HepG2 (cell line): ENCODE results near the gene SAMD4A. TPM values are rescaled to one million over a fixed set of nuclear protein-coding genes. Genes with fewer than 3 reads are reported as not detected.

Experiments
- HNRNPL ChIP-seq: fragments of 200-400 bp; formaldehyde crosslinking; IDR thresholded peaks from 2 replicates; pipeline ENCODE4 v1.6.1; 2017; ENCODE audit warnings: mild to moderate bottlenecking, low read depth, low read length
- KMT2B ChIP-seq: IDR thresholded peaks from 2 replicates; pipeline ENCODE4 v1.6.1; 2016; ENCODE audit warnings: missing genetic modification reagents, missing compliant biosample characterization
- NONO ChIP-seq, 2 experiments: fragments of 450-650 bp in 1 of 2; sonication (generic) in 1 of 2; formaldehyde crosslinking in 1 of 2; IDR thresholded peaks in 1 of 2; conservative IDR thresholded peaks in 1 of 2; 2 replicates each; pipeline versions ENCODE4 v1.6.1 to v1.8.0; 2017 to 2022; ENCODE audit warnings: mild to moderate bottlenecking in 1 of 2, missing genetic modification reagents in 1 of 2, moderate library complexity in 1 of 2
- RARG ChIP-seq: sonication (generic); formaldehyde crosslinking; IDR thresholded peaks from 2 replicates; pipeline ENCODE4 v1.4.0; 2020; ENCODE audit warnings: low read depth, mild to moderate bottlenecking, missing genetic modification reagents
- SOX5 ChIP-seq: IDR thresholded peaks from 2 replicates; pipeline ENCODE4 v1.6.1; 2016; ENCODE audit warnings: borderline replicate concordance
- THAP11 ChIP-seq: IDR thresholded peaks from 2 replicates; pipeline ENCODE4 v1.6.1; 2016; ENCODE audit warnings: missing biosample characterization, missing genetic modification reagents
- ZMYM2 ChIP-seq: sonication (generic); formaldehyde crosslinking; IDR thresholded peaks from 2 replicates; pipeline ENCODE4 v1.8.0; 2022; ENCODE audit warnings: mild to moderate bottlenecking, missing genetic modification reagents
- ZNF44 ChIP-seq: sonication (generic); formaldehyde crosslinking; IDR thresholded peaks from 2 replicates; pipeline ENCODE4 v1.5.1; 2020; ENCODE audit warnings: mild to moderate bottlenecking, missing genetic modification reagents
- ZNF652 ChIP-seq: IDR thresholded peaks from 2 replicates; pipeline ENCODE4 v1.6.1; 2016; ENCODE audit warnings: low read depth, borderline replicate concordance
- ZNF720 ChIP-seq: sonication (generic); formaldehyde crosslinking; IDR thresholded peaks from 2 replicates; pipeline ENCODE4 v1.4.0; 2020; ENCODE audit warnings: missing genetic modification reagents
- polyA plus RNA-seq, 8 experiments: library from polyadenylated mRNA; depleted of rRNA in 3 of 8; stranded (reverse) in 7 of 8; unstranded in 1 of 8; fragments of >200 nt; fragmentation: Illumina TruSeq in 4 of 8; extraction: Trizol in 4 of 8; gene quantifications; 2 replicates each; pipeline versions ENCODE4 v1.2.1 to v1.2.3, GENCODE V29; 2011 to 2016; ENCODE audit warnings: low read depth in 4 of 8, missing spikeins in 1 of 8, mixed read lengths in 1 of 8; ENCODE audit not compliant: insufficient read depth in 1 of 8
- total RNA-seq, 5 experiments: library from RNA; depleted of rRNA; stranded (reverse); fragments of >200 nt; fragmentation: Illumina TruSeq; extraction: Trizol; gene quantifications; 2 replicates each; pipeline ENCODE4 v1.2.3, GENCODE V29; 2016; ENCODE audit warnings: low read depth in 1 of 5
- TF ChIP-seq, protein P1 (sequence below): sonication (generic); formaldehyde crosslinking; IDR thresholded peaks from 2 replicates; pipeline ENCODE4 v1.9.0; 2021; ENCODE audit warnings: mild to moderate bottlenecking, missing genetic modification reagents
- TF ChIP-seq, protein P2 (sequence below): sonication (generic); formaldehyde crosslinking; IDR thresholded peaks from 2 replicates; pipeline ENCODE4 v1.4.0; 2020; ENCODE audit warnings: missing genetic modification reagents, borderline replicate concordance
- TF ChIP-seq, protein P3 (sequence below): sonication (generic); formaldehyde crosslinking; conservative IDR thresholded peaks from 2 replicates; pipeline ENCODE4 v1.8.1; 2023; ENCODE audit warnings: missing genetic modification reagents
- TF ChIP-seq, protein P4 (sequence below): sonication (generic); formaldehyde crosslinking; IDR thresholded peaks from 2 replicates; pipeline ENCODE4 v1.8.0; 2022; ENCODE audit warnings: missing genetic modification reagents, low read depth, mild to moderate bottlenecking, borderline replicate concordance
- TF ChIP-seq, protein P5 (sequence below): sonication (generic); formaldehyde crosslinking; IDR thresholded peaks from 2 replicates; pipeline ENCODE4 v1.8.1; 2022; ENCODE audit warnings: mild to moderate bottlenecking, missing genetic modification reagents

The SAMD4A gene
- total and polyA plus RNA-seq, 2 of the 13 experiments (the other 11 are each of a cell fraction or from before 2014, with no cell fraction given): 11.8 to 13.0 TPM

DNA sequence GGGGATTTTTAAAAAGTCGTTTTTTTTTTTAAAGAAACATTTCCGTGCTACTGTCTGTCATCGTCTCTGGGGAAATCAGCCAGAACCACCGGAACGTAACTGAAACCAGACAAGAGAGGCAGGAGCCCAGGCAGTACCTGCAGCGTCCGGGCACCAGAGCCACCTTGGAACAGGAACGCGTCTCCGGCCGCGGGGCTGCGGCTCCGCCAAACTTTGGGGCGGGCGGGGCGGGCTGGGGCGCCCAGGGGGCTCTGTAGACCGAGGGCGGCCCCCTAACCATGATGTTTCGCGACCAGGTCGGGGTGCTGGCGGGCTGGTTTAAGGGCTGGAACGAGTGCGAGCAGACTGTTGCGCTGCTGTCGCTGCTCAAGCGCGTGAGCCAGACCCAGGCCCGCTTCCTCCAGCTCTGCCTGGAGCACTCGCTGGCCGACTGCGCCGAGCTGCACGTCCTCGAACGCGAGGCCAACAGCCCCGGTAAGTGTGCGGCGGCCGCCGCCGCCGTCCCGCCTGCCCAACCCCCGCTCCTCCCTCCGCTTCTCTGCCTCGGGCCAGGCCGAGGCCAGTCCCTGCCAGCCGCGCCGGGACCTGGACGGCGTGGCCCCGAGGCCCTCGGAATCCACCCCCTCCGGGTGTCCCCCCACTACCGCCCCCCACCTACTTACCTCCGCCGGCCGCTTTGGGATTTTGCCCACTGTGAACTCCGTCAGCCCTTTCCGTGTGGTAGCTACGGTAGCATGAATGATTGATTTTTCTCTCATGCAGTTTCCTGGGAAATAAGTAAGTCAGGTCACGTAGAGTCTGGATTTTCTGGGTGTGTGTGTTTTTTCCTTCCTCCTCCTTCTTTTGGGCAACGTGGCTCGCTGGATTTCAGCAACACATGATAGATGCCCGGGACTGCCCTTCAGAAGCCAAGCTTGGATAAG lies 972 bp downstream of the SAMD4A start (continued):
- TF ChIP-seq, protein P1, sequence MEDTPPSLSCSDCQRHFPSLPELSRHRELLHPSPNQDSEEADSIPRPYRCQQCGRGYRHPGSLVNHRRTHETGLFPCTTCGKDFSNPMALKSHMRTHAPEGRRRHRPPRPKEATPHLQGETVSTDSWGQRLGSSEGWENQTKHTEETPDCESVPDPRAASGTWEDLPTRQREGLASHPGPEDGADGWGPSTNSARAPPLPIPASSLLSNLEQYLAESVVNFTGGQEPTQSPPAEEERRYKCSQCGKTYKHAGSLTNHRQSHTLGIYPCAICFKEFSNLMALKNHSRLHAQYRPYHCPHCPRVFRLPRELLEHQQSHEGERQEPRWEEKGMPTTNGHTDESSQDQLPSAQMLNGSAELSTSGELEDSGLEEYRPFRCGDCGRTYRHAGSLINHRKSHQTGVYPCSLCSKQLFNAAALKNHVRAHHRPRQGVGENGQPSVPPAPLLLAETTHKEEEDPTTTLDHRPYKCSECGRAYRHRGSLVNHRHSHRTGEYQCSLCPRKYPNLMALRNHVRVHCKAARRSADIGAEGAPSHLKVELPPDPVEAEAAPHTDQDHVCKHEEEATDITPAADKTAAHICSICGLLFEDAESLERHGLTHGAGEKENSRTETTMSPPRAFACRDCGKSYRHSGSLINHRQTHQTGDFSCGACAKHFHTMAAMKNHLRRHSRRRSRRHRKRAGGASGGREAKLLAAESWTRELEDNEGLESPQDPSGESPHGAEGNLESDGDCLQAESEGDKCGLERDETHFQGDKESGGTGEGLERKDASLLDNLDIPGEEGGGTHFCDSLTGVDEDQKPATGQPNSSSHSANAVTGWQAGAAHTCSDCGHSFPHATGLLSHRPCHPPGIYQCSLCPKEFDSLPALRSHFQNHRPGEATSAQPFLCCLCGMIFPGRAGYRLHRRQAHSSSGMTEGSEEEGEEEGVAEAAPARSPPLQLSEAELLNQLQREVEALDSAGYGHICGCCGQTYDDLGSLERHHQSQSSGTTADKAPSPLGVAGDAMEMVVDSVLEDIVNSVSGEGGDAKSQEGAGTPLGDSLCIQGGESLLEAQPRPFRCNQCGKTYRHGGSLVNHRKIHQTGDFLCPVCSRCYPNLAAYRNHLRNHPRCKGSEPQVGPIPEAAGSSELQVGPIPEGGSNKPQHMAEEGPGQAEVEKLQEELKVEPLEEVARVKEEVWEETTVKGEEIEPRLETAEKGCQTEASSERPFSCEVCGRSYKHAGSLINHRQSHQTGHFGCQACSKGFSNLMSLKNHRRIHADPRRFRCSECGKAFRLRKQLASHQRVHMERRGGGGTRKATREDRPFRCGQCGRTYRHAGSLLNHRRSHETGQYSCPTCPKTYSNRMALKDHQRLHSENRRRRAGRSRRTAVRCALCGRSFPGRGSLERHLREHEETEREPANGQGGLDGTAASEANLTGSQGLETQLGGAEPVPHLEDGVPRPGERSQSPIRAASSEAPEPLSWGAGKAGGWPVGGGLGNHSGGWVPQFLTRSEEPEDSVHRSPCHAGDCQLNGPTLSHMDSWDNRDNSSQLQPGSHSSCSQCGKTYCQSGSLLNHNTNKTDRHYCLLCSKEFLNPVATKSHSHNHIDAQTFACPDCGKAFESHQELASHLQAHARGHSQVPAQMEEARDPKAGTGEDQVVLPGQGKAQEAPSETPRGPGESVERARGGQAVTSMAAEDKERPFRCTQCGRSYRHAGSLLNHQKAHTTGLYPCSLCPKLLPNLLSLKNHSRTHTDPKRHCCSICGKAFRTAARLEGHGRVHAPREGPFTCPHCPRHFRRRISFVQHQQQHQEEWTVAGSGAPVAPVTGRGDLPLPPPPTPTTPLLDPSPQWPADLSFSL (CRISPR knock-in tag): no peak
- no peak for TF ChIP-seq THAP11
- TF ChIP-seq NONO (IDR thresholded peaks at IDR 0.05): no peak
- no peak for TF ChIP-seq NONO (CRISPR knock-in tag; conservative IDR thresholded peaks at IDR 0.05)
- no peak for TF ChIP-seq ZNF44
- no peak for TF ChIP-seq ZNF652 (CRISPR knock-in tag)
- TF ChIP-seq RARG (CRISPR knock-in tag): no peak
- TF ChIP-seq HNRNPL: no peak
- no peak for TF ChIP-seq ZMYM2 (CRISPR knock-in tag)
- TF ChIP-seq SOX5 (CRISPR knock-in tag): no peak
- TF ChIP-seq, protein P2, sequence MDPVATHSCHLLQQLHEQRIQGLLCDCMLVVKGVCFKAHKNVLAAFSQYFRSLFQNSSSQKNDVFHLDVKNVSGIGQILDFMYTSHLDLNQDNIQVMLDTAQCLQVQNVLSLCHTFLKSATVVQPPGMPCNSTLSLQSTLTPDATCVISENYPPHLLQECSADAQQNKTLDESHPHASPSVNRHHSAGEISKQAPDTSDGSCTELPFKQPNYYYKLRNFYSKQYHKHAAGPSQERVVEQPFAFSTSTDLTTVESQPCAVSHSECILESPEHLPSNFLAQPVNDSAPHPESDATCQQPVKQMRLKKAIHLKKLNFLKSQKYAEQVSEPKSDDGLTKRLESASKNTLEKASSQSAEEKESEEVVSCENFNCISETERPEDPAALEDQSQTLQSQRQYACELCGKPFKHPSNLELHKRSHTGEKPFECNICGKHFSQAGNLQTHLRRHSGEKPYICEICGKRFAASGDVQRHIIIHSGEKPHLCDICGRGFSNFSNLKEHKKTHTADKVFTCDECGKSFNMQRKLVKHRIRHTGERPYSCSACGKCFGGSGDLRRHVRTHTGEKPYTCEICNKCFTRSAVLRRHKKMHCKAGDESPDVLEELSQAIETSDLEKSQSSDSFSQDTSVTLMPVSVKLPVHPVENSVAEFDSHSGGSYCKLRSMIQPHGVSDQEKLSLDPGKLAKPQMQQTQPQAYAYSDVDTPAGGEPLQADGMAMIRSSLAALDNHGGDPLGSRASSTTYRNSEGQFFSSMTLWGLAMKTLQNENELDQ (CRISPR knock-in tag): no peak
- TF ChIP-seq ZNF720: no peak
- TF ChIP-seq, protein P3, sequence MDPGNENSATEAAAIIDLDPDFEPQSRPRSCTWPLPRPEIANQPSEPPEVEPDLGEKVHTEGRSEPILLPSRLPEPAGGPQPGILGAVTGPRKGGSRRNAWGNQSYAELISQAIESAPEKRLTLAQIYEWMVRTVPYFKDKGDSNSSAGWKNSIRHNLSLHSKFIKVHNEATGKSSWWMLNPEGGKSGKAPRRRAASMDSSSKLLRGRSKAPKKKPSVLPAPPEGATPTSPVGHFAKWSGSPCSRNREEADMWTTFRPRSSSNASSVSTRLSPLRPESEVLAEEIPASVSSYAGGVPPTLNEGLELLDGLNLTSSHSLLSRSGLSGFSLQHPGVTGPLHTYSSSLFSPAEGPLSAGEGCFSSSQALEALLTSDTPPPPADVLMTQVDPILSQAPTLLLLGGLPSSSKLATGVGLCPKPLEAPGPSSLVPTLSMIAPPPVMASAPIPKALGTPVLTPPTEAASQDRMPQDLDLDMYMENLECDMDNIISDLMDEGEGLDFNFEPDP: no peak
- TF ChIP-seq, protein P4, sequence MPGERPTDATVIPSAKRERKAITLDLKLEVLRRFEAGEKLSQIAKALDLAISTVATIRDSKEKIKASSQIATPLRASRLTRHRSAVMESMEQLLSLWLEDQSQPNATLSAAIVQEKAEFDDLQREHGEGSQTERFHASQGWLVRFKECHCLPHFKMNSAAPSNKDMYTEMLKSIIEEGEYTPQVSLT: no peak
- no peak for TF ChIP-seq KMT2B (CRISPR knock-in tag)
- TF ChIP-seq, protein P5, sequence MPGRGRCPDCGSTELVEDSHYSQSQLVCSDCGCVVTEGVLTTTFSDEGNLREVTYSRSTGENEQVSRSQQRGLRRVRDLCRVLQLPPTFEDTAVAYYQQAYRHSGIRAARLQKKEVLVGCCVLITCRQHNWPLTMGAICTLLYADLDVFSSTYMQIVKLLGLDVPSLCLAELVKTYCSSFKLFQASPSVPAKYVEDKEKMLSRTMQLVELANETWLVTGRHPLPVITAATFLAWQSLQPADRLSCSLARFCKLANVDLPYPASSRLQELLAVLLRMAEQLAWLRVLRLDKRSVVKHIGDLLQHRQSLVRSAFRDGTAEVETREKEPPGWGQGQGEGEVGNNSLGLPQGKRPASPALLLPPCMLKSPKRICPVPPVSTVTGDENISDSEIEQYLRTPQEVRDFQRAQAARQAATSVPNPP (CRISPR knock-in tag): no peak
